Astrocyte of the cerebellum (primary cell): ENCODE measurements around the gene RGMB.
"Not testable (repeated sequence)": the region's sequence is repeated elsewhere in the genome, so short reads cannot be mapped to it uniquely, and the experiment has no call there.

Experiments
- DNase-seq: peaks from one replicate; pipeline ENCODE4 v3.0.0-alpha.2; 2011; ENCODE audit warnings: low read depth
- H3K4me3 ChIP-seq: 2 replicates; pipeline ENCODE4 v1.5.1; 2011; ENCODE audit warnings: mild to moderate bottlenecking, low read depth, low read length, moderate library complexity
- in situ Hi-C: cut with HindIII; loops from 2 replicates; pipeline ENCODE4 v1.10.0; 2017; ENCODE audit warnings: low sequenced_read_pairs
- TF ChIP-seq, protein P1 (sequence below): IDR thresholded peaks from 2 replicates; pipeline ENCODE4 v1.5.1; 2012; ENCODE audit warnings: low read length, low read depth, moderate library complexity, mild to moderate bottlenecking; ENCODE audit errors: missing control alignments

Gene RGMB

GRCh38 chr5:98773464-98774191 lies at the start of gene RGMB:
TSS of gene RGMB (plus strand) at chr5:98773663. CDS start at chr5:98774071, 408 bp downstream.
- peak; percentile 98 for DNase-seq
- in situ Hi-C loops: no loop called here
- H3K4me3 ChIP-seq: peak within 1 kb of the TSS; percentile 56
- TF ChIP-seq, protein P1, sequence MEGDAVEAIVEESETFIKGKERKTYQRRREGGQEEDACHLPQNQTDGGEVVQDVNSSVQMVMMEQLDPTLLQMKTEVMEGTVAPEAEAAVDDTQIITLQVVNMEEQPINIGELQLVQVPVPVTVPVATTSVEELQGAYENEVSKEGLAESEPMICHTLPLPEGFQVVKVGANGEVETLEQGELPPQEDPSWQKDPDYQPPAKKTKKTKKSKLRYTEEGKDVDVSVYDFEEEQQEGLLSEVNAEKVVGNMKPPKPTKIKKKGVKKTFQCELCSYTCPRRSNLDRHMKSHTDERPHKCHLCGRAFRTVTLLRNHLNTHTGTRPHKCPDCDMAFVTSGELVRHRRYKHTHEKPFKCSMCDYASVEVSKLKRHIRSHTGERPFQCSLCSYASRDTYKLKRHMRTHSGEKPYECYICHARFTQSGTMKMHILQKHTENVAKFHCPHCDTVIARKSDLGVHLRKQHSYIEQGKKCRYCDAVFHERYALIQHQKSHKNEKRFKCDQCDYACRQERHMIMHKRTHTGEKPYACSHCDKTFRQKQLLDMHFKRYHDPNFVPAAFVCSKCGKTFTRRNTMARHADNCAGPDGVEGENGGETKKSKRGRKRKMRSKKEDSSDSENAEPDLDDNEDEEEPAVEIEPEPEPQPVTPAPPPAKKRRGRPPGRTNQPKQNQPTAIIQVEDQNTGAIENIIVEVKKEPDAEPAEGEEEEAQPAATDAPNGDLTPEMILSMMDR: no peak

DNA sequence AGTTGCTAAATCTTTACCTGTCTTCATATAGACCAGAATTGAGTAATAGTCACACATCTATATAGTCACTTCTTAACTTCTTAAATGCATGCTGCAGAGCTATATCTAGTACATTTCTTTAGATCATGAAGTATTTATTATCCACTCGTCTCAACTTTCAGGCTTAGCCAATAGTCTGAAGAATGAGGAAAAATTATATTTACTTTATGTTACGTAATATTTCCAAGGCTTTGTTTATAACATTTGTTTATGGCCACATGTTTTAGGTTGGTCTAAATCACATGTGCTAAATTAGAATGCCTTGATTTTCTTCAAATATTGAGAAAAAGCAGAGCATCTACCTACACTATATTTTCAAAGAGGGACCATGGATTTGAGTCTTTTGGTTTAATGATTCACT lies 47.2 kb upstream of the RGMB start:
- in situ Hi-C loops: no loop called here
- DNase-seq: no peak
- TF ChIP-seq, protein P1: no peak
- H3K4me3 ChIP-seq: no peak overlapping the region

- no peak for DNase-seq
- in situ Hi-C loops: no loop called here
- no peak overlapping the region for H3K4me3 ChIP-seq
- TF ChIP-seq, protein P1: no peak
Observed at GRCh38 chr5:98727686-98728085, 45.8 kb upstream of the RGMB start.

- H3K4me3 ChIP-seq: no peak overlapping the region
- in situ Hi-C loops: no loop called here
- TF ChIP-seq, protein P1: no peak
- DNase-seq: no peak
Observed at GRCh38 chr5:98734646-98735045, 38.8 kb upstream of the RGMB start.

DNA sequence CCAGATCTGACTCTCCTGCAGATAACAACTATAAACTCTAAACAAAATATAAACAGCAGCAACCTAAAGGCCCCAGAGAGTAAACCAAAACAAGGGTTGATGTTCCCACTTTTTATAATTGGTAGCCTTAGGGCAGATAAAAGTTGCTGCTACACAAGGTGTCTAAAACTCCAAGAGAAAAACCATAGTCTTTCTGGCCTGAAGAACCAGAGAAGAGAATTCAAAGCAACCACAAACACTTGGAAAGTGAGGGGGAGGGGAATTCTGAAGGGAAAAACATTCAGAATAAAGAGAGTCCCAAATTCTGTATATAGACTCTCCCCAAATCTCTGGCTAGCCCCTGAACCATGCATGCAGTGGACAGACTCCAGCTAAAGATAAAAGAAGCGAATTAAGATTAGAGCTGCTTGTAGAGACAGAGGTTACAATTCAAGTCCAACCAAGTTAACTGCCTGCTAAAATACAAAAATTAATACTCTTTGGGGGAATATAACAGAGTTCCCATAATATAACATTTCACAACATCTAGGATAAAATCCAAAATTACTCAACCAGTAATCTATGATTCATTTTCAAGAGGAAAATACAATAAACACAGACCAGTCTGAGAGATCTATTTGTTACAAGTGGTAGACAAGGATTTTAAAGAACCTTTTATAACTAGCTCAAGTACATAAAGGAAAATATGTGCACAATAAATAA lies 37.5 kb upstream of the RGMB start:
- TF ChIP-seq, protein P1: no peak
- no peak overlapping the region for H3K4me3 ChIP-seq
- in situ Hi-C loops: no loop called here
- DNase-seq: no peak

DNA sequence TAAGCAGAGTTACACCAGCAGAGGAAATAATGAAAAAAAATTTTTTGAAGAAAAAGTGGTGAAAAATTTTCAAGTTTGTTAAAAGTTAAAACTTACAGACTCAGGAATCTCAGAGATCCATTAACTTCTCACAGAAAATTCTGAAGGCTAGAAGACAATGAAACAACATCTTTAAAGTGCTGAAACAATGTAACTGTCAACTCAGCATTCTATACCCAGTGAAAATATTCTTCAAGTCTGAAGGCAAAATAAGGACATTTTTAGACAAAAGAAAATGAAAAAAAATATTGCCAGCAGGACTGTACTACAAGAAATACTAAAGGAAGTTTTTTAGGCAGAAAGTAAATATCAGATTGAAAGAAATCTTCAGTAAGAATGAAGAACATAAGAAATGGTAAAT lies 36.7 kb upstream of the RGMB start:
- no peak for DNase-seq
- TF ChIP-seq, protein P1: no peak
- in situ Hi-C loops: no loop called here
- no peak overlapping the region for H3K4me3 ChIP-seq

DNA sequence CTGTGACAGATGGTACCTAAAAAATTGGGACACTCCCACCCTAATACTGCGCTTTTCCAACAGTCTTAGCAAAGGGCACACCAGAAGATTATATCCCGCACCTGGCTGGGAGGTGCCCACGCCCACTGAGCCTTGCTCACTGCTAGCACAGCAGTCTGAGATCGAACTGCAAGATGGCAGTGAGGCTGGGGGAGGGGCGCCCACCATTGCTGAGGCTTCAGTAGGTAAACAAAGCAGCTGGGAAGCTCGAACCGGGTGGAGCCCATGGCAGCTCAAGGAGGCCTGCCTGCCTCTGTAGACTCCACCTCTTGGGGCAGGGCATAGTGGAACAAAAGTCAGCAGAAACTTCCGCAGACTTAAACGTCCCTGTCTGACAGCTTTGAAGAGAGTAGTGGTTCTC lies 36.0 kb upstream of the RGMB start:
- in situ Hi-C loops: not testable (repeated sequence)

DNA sequence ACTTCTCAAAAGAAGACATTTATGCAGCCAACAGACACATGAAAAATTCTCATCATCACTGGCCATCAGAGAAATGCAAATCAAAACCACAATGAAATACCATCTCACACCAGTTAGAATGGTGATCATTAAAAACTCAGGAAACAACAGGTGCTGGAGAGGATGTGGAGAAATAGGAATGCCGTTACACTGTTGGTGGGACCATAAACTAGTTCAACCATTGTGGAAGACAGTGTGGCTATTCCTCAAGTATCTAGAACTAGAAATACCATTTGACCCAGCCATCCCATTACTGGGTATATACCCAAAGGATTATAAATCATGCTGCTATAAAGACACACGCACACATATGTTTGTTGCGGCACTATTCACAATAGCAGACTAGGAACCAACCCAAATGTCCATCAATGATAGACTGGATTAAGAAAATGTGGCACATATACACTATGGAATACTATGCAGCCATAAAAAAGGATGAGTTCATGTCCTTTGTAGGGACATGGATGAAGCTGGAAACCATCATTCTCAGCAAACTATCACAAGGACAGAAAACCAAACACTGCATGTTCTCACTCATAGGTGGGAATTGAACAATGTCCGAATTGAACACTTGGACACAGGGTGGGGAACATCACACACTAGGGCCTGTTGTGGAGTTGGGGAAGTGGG lies 34.8 kb upstream of the RGMB start:
- H3K4me3 ChIP-seq, in situ Hi-C loops, DNase-seq: not testable (repeated sequence)

More for the DNA sequence above, 36.0 kb upstream of the RGMB start:
- not testable (repeated sequence) for H3K4me3 ChIP-seq, DNase-seq
